Choroid plexus epithelial cell (primary cell): ENCODE results near the gene NAA25.
"Not testable (repeated sequence)": the region's sequence is repeated elsewhere in the genome, so short reads cannot be mapped to it uniquely, and the experiment has no call there.

ENCODE experiments used
- DNase-seq: peaks from one replicate; pipeline ENCODE4 v3.0.0-alpha.2; 2010; ENCODE audit warnings: low read depth
- H3K4me3 ChIP-seq: 2 replicates; pipeline ENCODE4 v1.5.1; 2011; ENCODE audit warnings: low read depth, mild to moderate bottlenecking, control low read depth, low read length, moderate library complexity
- TF ChIP-seq, protein P1 (sequence below): conservative IDR thresholded peaks from 2 replicates; pipeline ENCODE4 v1.5.1; 2011; ENCODE audit warnings: low read depth, mild to moderate bottlenecking, control low read depth, inconsistent platforms, low read length, moderate library complexity

The NAA25 gene

DNA sequence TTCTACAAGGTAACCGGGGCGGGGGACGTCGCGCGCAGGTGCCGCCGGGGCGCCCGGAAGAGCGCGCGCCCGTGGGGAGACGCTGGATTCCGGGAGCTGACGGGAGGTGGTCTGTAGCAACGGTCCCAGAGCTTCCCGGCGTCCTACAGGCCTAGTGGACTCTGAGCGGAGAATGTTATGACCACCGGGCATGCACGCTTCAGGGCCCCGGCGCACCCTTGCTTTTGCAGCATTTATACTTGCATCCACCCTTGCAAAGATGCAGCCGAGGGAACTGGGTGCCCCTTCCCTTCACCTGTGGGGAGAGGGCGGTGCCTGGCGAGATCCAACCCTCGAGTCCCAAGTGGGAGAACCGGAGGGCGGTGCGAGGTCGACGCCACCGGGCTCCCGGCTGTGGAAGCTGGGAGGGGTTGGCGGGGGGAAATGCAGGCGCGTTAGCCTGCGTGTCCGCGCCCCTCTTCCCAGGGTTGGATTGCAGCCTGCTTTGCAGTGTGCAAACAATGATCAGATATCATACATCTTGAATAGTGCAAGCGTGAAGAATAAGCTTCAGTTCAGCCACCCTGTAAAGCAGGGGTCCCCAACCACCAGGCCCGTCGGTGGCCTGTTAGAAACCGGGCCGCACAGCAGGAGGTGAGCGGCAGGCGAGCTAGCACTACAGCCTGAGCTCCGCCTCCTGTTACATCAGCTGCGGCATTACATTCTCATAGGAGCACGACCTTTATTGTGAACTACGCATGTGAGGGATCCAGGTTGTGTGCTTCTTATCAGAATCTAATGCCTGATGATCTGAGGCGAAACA, 94.8 kb downstream of the NAA25 start:
- H3K4me3 ChIP-seq = peak overlapping the region; percentile 88
- TF ChIP-seq, protein P1, sequence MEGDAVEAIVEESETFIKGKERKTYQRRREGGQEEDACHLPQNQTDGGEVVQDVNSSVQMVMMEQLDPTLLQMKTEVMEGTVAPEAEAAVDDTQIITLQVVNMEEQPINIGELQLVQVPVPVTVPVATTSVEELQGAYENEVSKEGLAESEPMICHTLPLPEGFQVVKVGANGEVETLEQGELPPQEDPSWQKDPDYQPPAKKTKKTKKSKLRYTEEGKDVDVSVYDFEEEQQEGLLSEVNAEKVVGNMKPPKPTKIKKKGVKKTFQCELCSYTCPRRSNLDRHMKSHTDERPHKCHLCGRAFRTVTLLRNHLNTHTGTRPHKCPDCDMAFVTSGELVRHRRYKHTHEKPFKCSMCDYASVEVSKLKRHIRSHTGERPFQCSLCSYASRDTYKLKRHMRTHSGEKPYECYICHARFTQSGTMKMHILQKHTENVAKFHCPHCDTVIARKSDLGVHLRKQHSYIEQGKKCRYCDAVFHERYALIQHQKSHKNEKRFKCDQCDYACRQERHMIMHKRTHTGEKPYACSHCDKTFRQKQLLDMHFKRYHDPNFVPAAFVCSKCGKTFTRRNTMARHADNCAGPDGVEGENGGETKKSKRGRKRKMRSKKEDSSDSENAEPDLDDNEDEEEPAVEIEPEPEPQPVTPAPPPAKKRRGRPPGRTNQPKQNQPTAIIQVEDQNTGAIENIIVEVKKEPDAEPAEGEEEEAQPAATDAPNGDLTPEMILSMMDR = no peak
- DNase-seq = peak; percentile 91

DNA sequence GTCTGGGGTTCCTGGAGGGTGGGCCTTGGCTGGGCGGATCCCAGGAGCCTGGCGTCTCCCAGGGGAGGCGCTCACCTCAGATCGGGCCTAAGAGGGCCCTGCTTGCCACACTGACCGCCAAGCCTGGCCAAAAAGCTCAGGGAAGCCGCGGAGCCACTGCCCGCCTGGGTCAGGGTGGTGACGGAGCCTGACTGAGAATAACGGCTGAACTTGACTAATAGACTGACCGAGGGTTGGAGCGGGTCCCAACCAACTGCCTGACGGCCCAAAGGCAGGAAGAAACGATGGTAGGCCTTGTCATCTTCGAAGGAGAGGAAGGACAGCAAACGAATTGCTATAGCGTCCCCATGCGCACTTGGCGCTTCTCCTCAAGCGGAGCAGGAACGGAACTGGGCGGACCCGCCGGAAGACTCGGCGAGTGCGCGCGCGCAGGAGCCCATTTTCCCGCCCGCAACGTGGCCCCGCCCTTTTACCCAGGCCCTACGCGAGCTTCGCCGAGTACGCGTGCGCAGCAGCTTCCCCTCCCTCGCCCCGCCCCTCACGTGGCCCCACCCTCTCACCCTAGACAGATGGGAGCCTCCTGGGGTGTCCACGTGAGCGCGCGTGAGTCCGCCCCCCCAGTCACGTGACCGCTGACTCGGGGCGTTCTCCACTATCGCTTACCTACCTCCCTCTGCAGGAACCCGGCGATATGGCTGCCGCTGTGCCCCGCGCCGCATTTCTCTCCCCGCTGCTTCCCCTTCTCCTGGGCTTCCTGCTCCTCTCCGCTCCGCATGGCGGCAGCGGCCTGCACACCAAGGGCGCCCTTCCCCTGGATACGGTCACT, 95.6 kb downstream of the NAA25 start, which contains the start of the genes ERP29 and TMEM116:
ERP29 (plus strand) TSS at position 652 of the 826 bp plus-strand sequence; CDS start at position 692, 40 bp downstream.
TMEM116 (minus strand) TSS at position 391 of the 826 bp plus-strand sequence. CDS start 7,895 bp downstream, outside the sequence.
- DNase-seq = peak; percentile 99
- TF ChIP-seq, protein P1 = peak; percentile 61
- H3K4me3 ChIP-seq = peak within 1 kb of the TSS; percentile 88

DNA sequence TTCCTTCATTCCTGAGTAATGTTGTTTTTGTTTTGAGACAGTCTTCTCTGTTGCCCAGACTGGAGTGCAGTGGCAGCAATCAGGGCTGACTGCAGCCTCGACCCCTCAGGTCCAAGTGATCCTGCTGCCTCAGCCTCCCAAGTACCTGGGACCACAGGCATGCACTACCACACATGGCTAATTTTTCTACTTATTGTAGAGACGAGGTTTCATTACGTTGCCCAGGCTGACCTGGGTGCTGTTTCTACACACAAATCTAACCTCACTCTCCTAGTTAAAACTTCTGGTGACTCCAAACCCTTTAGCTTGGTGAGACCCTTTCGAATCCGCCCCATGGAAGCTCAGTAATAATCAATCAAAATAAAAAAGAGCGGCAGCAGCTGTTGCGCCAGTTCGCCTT, 96.9 kb downstream of the NAA25 start:
- no peak for DNase-seq
- TF ChIP-seq, protein P1 = no peak
- no peak overlapping the region for H3K4me3 ChIP-seq

DNA sequence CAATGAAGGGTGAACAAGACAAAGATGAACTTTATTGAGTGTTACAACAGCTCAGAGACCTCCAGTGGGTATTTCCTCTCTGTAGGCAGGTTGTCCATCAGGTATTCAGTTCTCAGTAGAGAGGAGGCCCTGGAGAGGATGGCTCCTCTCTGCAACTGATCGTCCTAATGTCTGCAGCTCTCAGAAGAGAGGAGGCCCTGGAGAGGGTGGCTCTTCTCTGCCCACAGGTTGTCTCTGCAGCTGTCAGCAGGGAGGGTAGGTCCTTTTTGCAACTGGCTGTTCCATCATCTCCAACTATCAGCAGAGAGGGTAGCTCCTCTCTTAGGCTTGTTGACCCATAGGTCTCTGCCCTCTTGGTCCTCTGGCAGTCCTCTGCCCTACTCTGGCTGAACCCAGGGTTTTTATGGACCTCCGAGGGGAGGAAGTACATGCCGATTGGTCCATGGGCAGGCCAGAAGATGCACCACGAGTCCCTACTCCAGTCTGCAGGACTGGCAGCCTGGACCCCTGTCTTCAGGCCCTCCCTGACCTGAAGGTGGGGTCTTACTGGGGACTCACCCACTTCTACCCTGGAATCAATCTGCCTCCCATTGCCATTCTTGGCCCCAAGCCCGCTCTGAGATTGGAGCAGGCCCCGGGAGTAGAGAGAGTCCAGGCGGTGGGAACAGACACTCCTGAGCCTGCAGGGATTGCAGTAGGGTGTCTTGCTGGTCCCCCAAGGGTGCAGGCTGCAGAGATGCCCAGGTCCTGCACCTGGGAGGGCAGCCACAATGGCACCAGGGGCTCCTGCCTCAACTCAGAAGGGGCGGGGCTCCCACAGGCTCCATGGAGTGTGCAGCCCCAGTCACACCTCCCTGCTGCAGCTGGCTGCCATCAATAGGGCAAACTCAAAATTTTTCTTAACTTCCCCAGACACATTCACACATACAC, 97.9 kb downstream of the NAA25 start:
- H3K4me3 ChIP-seq = no peak overlapping the region
- TF ChIP-seq, protein P1 = no peak
- no peak for DNase-seq

DNA sequence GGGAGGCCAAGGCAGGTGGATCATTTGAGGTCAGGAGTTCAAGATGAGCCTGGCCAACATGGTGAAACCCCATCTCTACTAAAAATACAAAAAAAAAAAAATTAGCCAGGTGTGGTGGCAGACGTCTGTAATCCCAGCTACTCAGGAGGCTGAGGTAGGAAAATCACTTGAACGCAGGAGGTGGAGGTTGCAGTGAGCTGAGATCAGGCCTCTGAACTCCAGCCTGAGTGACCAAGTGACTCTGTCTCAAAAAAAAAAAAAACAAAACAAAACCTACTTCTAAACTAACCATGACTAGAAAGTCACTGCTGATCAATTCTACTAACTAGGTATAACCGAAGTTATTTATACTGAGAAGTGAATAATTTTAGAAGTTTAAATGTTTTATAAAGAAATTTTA, 99.0 kb downstream of the NAA25 start:
- not testable (repeated sequence) for DNase-seq, H3K4me3 ChIP-seq

DNA sequence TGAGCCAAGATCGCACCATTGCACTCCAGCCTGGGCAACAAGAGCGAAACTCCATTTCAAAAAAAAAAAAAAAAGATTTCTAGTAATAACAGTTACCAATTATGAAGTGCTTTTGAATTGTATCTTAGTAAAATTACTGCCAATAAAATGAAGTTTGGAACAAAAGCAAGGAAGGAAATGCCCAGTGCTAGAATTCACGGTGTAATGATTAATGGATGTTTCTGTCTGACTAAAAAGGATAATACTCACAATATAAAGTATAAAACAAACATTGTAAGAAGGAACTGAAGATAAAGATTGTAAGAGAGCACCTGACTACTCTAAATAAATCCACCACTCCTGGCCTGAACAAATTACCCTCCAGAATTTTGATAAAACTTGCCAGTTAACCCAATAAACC, 99.7 kb downstream of the NAA25 start:
- TF ChIP-seq, protein P1 = no peak

More for the DNA sequence above, 99.7 kb downstream of the NAA25 start:
- H3K4me3 ChIP-seq = no peak overlapping the region
- no peak for DNase-seq
